Astrocyte (in vitro differentiated cells and primary cell): ENCODE data around the gene CTCFL.

ENCODE experiments used
- EZH2 ChIP-seq: IDR thresholded peaks from 2 replicates; pipeline ENCODE4 v1.6.1; 2012; ENCODE audit warnings: mild to moderate bottlenecking, low read length, inconsistent platforms; ENCODE audit not compliant: insufficient read depth
- TF ChIP-seq, protein P1 (sequence below): IDR thresholded peaks from 2 replicates; pipeline ENCODE4 v1.5.1; 2011; ENCODE audit warnings: low read depth, mild to moderate bottlenecking, inconsistent platforms, low read length, moderate library complexity; ENCODE audit not compliant: insufficient read depth

GRCh38 chr20:57517904-57518303 is 7.0 kb downstream of the CTCFL start:
- TF ChIP-seq, protein P1, sequence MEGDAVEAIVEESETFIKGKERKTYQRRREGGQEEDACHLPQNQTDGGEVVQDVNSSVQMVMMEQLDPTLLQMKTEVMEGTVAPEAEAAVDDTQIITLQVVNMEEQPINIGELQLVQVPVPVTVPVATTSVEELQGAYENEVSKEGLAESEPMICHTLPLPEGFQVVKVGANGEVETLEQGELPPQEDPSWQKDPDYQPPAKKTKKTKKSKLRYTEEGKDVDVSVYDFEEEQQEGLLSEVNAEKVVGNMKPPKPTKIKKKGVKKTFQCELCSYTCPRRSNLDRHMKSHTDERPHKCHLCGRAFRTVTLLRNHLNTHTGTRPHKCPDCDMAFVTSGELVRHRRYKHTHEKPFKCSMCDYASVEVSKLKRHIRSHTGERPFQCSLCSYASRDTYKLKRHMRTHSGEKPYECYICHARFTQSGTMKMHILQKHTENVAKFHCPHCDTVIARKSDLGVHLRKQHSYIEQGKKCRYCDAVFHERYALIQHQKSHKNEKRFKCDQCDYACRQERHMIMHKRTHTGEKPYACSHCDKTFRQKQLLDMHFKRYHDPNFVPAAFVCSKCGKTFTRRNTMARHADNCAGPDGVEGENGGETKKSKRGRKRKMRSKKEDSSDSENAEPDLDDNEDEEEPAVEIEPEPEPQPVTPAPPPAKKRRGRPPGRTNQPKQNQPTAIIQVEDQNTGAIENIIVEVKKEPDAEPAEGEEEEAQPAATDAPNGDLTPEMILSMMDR = no peak
- TF ChIP-seq EZH2 = no peak
